Caco-2 (cell line): ENCODE data around the gene CFAP61. TPM values are rescaled to one million over a fixed set of nuclear protein-coding genes. Genes with fewer than 3 reads are reported as not detected.
A peak's percentile ranks its signal among the peaks of the same experiment; 100 is the strongest.

Source experiments
- BruUV-seq: library from RNA; stranded (reverse); fragments of 400-500 nt; replicated peaks from 2 replicates; lab custom pipeline; 2021; lab: Mats Ljungman, UMichigan
- CTCF ChIA-PET: fragments of 300-600 bp; sonication (Branson Sonifier 250); formaldehyde crosslinking; loops from one replicate; lab custom pipeline; 2022; ENCODE audit warnings: antibody characterized with exemption; lab: Charles Lee
- POLR2A ChIA-PET: fragments of 300-600 bp; sonication (Branson Sonifier 250); formaldehyde crosslinking; loops from one replicate; lab custom pipeline; 2022; ENCODE audit warnings: antibody characterized with exemption; lab: Charles Lee
- DNase-seq, 2 experiments: peaks; one replicate each; pipeline versions ENCODE4 v3.0.0 to v3.0.0-alpha.2; 2020 to 2022
- H3K27me3 ChIP-seq: replicated peaks from 2 replicates; pipeline ENCODE4 v1.6.0; 2011; ENCODE audit warnings: low read length; ENCODE audit not compliant: control insufficient read depth, insufficient read depth
- H3K36me3 ChIP-seq: 2 replicates; pipeline ENCODE4 v1.5.1; 2011; ENCODE audit warnings: low read length; ENCODE audit not compliant: control insufficient read depth, insufficient read depth
- H3K4me1 ChIP-seq: fragments of 250-450 bp; sonication (Bioruptor Pico); 2 replicates; pipeline ENCODE4 v1.5.1; 2020; ENCODE audit warnings: mild to moderate bottlenecking
- H3K4me3 ChIP-seq: 2 replicates; pipeline ENCODE4 v1.5.1; 2011; ENCODE audit warnings: low read depth, mild to moderate bottlenecking, control low read depth, low read length
- H3K9me3 ChIP-seq: fragments of 250-450 bp; sonication (Bioruptor Pico); 2 replicates; pipeline ENCODE4 v1.5.1; 2020; ENCODE audit warnings: mild to moderate bottlenecking, moderate library complexity
- H3K27ac Mint-ChIP-seq: one replicate; pipeline ENCODE4 v1.8.0; 2022; ENCODE audit warnings: mixed read lengths; ENCODE audit not compliant: unreplicated experiment
- H3K27me3 Mint-ChIP-seq: one replicate; pipeline ENCODE4 v1.8.0; 2022; ENCODE audit warnings: mixed read lengths; ENCODE audit not compliant: insufficient read depth, unreplicated experiment
- H3K36me3 Mint-ChIP-seq: one replicate; pipeline ENCODE4 v1.8.0; 2022; ENCODE audit warnings: mild to moderate bottlenecking, mixed read lengths; ENCODE audit not compliant: insufficient read depth, unreplicated experiment
- H3K4me1 Mint-ChIP-seq: one replicate; pipeline ENCODE4 v1.8.0; 2022; ENCODE audit warnings: low read depth, mixed read lengths; ENCODE audit not compliant: unreplicated experiment
- H3K4me3 Mint-ChIP-seq: one replicate; pipeline ENCODE4 v1.8.0; 2022; ENCODE audit warnings: mild to moderate bottlenecking, moderate library complexity, mixed read lengths; ENCODE audit not compliant: unreplicated experiment
- H3K9me3 Mint-ChIP-seq: one replicate; pipeline ENCODE4 v1.8.0; 2022; ENCODE audit warnings: mixed read lengths; ENCODE audit not compliant: unreplicated experiment
- intact Hi-C: fragments of 100-400 bp; cut with micrococcal nuclease; formaldehyde crosslinking; loops from one replicate; pipeline ENCODE4 v1.10.0; 2022; ENCODE audit not compliant: unreplicated experiment
- total RNA-seq: library from RNA; stranded (reverse); gene quantifications from 2 replicates; pipeline ENCODE4 v1.2.3, GENCODE V29; 2022
- TF ChIP-seq, protein P1 (sequence below), 2 experiments: fragments of 200-600 bp in 1 of 2; IDR thresholded peaks; 1 replicate in 1 of 2; 2 replicates in 1 of 2; pipeline versions ENCODE4 v1.5.1 to v1.8.0; 2011 to 2022; ENCODE audit warnings: antibody characterized with exemption in 1 of 2, control low read depth in 1 of 2, inconsistent platforms in 1 of 2, low read depth in 1 of 2, low read length in 1 of 2, mild to moderate bottlenecking in 1 of 2, moderate library complexity in 1 of 2; ENCODE audit not compliant: insufficient read depth in 1 of 2, severe bottlenecking in 1 of 2, unreplicated experiment in 1 of 2

CFAP61 gene
- total RNA-seq, 1 experiment from 2014 or later, result not detected

GRCh38 chr20:20005342-20005741, 47.0 kb upstream of the CFAP61 start:
- no peak overlapping the region for H3K27ac Mint-ChIP-seq
- H3K4me1 ChIP-seq, result peaks cover 4% of the 10 kb centered on the region; the same call in 1 of the 2 replicates
- H3K27me3 ChIP-seq, result no peaks in the 10 kb centered on the region
- H3K36me3 ChIP-seq, result peaks cover 1% of the 10 kb centered on the region; the same call in 1 of the 2 replicates
- H3K4me1 Mint-ChIP-seq, result peaks cover 7% of the 10 kb centered on the region
- DNase-seq, result no peak
- TF ChIP-seq, protein P1, sequence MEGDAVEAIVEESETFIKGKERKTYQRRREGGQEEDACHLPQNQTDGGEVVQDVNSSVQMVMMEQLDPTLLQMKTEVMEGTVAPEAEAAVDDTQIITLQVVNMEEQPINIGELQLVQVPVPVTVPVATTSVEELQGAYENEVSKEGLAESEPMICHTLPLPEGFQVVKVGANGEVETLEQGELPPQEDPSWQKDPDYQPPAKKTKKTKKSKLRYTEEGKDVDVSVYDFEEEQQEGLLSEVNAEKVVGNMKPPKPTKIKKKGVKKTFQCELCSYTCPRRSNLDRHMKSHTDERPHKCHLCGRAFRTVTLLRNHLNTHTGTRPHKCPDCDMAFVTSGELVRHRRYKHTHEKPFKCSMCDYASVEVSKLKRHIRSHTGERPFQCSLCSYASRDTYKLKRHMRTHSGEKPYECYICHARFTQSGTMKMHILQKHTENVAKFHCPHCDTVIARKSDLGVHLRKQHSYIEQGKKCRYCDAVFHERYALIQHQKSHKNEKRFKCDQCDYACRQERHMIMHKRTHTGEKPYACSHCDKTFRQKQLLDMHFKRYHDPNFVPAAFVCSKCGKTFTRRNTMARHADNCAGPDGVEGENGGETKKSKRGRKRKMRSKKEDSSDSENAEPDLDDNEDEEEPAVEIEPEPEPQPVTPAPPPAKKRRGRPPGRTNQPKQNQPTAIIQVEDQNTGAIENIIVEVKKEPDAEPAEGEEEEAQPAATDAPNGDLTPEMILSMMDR (IDR thresholded peaks at IDR 0.05; ENCODE audit: insufficient read depth in 1 of 2, low read depth in 1 of 2, low read length in 1 of 2, severe bottlenecking in 1 of 2, unreplicated experiment in 1 of 2), result no peak
- no peak overlapping the region for H3K4me3 Mint-ChIP-seq
- POLR2A ChIA-PET, result no interaction called here
- peaks cover 38% of the 10 kb centered on the region for H3K36me3 Mint-ChIP-seq
- CTCF ChIA-PET, result no interaction called here
- H3K9me3 Mint-ChIP-seq, result no peaks in the 10 kb centered on the region
- H3K27me3 Mint-ChIP-seq, result no peaks in the 10 kb centered on the region
- H3K4me3 ChIP-seq, result no peak overlapping the region
- no TSS peak for BruUV-seq
- intact Hi-C loops, result no loop called here
- no peaks in the 10 kb centered on the region for H3K9me3 ChIP-seq

DNA sequence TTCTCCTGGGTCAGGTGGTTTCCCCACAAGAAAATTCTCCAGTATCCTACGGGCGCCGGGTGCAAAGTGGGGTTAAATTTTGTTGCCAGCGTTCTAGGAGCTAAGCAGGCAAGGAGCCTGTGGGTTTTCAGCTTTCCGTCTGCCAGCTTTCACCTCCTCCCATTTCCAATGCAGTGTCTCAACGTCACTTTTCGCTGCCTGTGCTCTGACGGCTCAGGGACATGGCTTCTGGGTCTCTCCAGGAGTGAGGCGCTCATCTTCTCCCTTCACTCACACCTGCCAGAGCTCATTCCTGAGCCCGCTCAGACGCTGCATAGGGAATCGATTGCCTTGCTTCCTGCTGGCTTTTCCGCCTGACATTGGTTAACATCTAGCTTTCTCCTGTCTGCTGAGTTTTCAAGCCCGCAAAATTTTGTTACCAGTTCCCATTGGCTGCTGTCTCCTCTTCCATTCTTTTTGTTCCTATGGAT, 42.5 kb upstream of the CFAP61 start:
- DNase-seq, result no peak
- BruUV-seq, result no TSS peak
- no peaks in the 10 kb centered on the region for H3K9me3 ChIP-seq
- no peaks in the 10 kb centered on the region for H3K27me3 ChIP-seq
- H3K27ac Mint-ChIP-seq, result no peak overlapping the region
- peaks cover 19% of the 10 kb centered on the region for H3K4me1 ChIP-seq
- TF ChIP-seq, protein P1 (IDR thresholded peaks at IDR 0.05; ENCODE audit: insufficient read depth in 1 of 2, low read depth in 1 of 2, low read length in 1 of 2, severe bottlenecking in 1 of 2, unreplicated experiment in 1 of 2), result no peak
- peaks cover 22% of the 10 kb centered on the region for H3K4me1 Mint-ChIP-seq
- no peaks in the 10 kb centered on the region for H3K36me3 Mint-ChIP-seq
- ChIA-PET CTCF (no interaction called here), POLR2A (no interaction called here)
- H3K27me3 Mint-ChIP-seq, result no peaks in the 10 kb centered on the region
- intact Hi-C loops, result no loop called here
- no peak overlapping the region for H3K4me3 ChIP-seq
- H3K36me3 ChIP-seq, result no peaks in the 10 kb centered on the region
- H3K9me3 Mint-ChIP-seq, result no peaks in the 10 kb centered on the region
- H3K4me3 Mint-ChIP-seq, result no peak overlapping the region

DNA sequence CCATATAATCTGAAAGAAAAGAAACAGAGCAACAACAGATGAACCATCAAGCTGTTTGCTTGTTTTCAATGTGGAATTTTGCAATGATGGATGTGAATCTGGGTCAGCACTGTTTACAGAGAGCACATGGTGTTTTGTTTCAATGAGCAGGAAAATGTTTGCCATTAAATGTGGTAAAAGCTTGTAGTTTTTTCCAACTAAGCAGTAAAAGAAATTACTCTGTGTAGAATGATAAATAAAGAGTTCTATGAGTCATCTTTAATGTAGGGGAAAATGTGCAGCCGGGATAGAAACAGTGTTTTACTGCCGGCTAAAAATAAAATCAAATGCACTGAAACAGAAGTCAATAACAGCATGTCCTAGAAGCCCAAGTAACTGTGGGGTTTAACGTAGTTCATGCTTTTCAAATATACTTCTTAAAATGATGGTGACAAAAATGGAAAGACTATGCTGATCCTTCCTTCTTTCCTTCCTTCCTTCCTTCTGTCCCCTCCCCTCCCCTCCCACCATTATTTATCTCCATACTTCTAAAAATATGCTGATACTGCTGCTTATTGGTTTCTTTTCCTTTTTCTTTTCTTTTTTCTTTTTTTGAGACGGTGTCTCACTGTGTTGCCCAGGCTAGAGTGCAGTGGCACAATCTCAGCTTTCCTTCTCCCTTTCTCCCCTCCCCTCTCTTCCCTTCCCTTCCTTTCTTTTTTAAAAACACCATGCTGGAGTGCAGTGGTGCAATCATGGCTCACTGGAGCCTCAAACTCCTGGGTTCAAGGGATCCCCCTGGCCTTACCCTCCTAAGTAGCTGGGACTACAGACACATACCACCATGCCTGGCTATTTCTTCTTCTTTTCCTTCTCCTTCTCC, 41.5 kb upstream of the CFAP61 start:
- peaks cover 28% of the 10 kb centered on the region for H3K4me1 ChIP-seq
- Mint-ChIP-seq H3K27me3 (no peaks in the 10 kb centered on the region), H3K36me3 (peaks cover 2% of the 10 kb centered on the region), H3K4me1 (peaks cover 15% of the 10 kb centered on the region), H3K27ac (peak overlapping the region; percentile 32), H3K4me3 (no peak overlapping the region), H3K9me3 (no peaks in the 10 kb centered on the region)
- peak in 1 of 2 experiments; percentile 29 for DNase-seq
- no peaks in the 10 kb centered on the region for H3K27me3 ChIP-seq
- POLR2A ChIA-PET, result no interaction called here
- no peaks in the 10 kb centered on the region for H3K36me3 ChIP-seq
- no TSS peak for BruUV-seq
- TF ChIP-seq, protein P1 (IDR thresholded peaks at IDR 0.05; ENCODE audit: insufficient read depth in 1 of 2, low read depth in 1 of 2, low read length in 1 of 2, severe bottlenecking in 1 of 2, unreplicated experiment in 1 of 2), result no peak
- H3K9me3 ChIP-seq, result no peaks in the 10 kb centered on the region
- CTCF ChIA-PET, result no interaction called here
- no peak overlapping the region for H3K4me3 ChIP-seq
- intact Hi-C loops, result no loop called here
